Aorta (tissue), 5 donors: Measurements from ENCODE around the gene ACTA1. TPM values are rescaled to one million over a fixed set of nuclear protein-coding genes. Genes with fewer than 3 reads are reported as not detected.
"Not testable (repeated sequence)": the region's sequence is repeated elsewhere in the genome, so short reads cannot be mapped to it uniquely, and the experiment has no call there.

Source experiments
- ATAC-seq: fragments of 200-7000 bp; cut with Tn5 transposase; one replicate; pipeline ENCODE4 v1.9.1; 2022; ENCODE audit warnings: moderate library complexity; ENCODE audit not compliant: low FRiP score
- DNase-seq, 2 donors: peaks; one replicate each; pipeline ENCODE4 v3.0.0-alpha.2; 2020
- H3K27ac ChIP-seq, 2 donors: one replicate each; pipeline ENCODE4 v1.5.1; 2013; ENCODE audit warnings: low read length in 2 of 2, mild to moderate bottlenecking in 2 of 2, moderate library complexity in 2 of 2, control low read depth in 1 of 2, inconsistent platforms in 1 of 2, low read depth in 1 of 2
- H3K27me3 ChIP-seq, 2 donors: one replicate each; pipeline ENCODE4 v1.6.1; 2013; ENCODE audit warnings: control low read depth in 1 of 2, low read length in 1 of 2, mild to moderate bottlenecking in 1 of 2, moderate library complexity in 1 of 2; ENCODE audit not compliant: insufficient read depth in 2 of 2, control insufficient read depth in 1 of 2
- H3K36me3 ChIP-seq, 2 donors: one replicate each; pipeline ENCODE4 v1.6.1; 2013; ENCODE audit warnings: control low read depth in 1 of 2, low read length in 1 of 2, mild to moderate bottlenecking in 1 of 2; ENCODE audit not compliant: insufficient read depth in 2 of 2, control insufficient read depth in 1 of 2
- H3K4me1 ChIP-seq, 2 donors: one replicate each; pipeline ENCODE4 v1.6.1; 2013; ENCODE audit warnings: low read length in 2 of 2, control low read depth in 1 of 2, mild to moderate bottlenecking in 1 of 2, moderate library complexity in 1 of 2; ENCODE audit not compliant: insufficient read depth in 2 of 2, control insufficient read depth in 1 of 2
- H3K4me3 ChIP-seq, 2 donors: one replicate each; pipeline ENCODE4 v1.5.1; 2013; ENCODE audit warnings: low read length in 2 of 2, control low read depth in 1 of 2, mild to moderate bottlenecking in 1 of 2
- H3K9me3 ChIP-seq: one replicate; pipeline ENCODE4 v1.6.1; 2013; ENCODE audit warnings: mild to moderate bottlenecking, low read length; ENCODE audit not compliant: control insufficient read depth
- WGBS, 2 donors: extraction: QIAGEN DNeasy Blood & Tissue Kit; methylation state at CpG; one replicate each; pipeline ENCODE4 v1.1.7; 2013; 5-methylcytosine and 5-hydroxymethylcytosine counted together
- intact Hi-C, 2 donors: fragments of 100-400 bp; cut with DNase I; formaldehyde crosslinking; loops; one replicate each; pipeline versions ENCODE4 v1.14.2 to v1.15.0; 2022
- polyA plus RNA-seq, 2 donors: library from polyadenylated mRNA; stranded (reverse); fragments of 200-250 nt; gene quantifications; one replicate each; pipeline ENCODE4 v1.2.3, GENCODE V29; 2013
- total RNA-seq, 2 donors: library from RNA; stranded (reverse); fragmentation: NEBNext Ultra II Directional; extraction: Animal tissue kit (Norgen Biotek cat#: 25700); gene quantifications; one replicate each; pipeline ENCODE4 v1.2.1, GENCODE V29; 2021
- donor health status: healthy with polysubstance abuse.
- donor health status: Bipolar disorder and iron deficiency.
- donor health status: DM: no; HTN: no; CAD: no.
- donor health status: DM: no; HTN: no; CAD: no.
- donor health status: DM: yes; HTN: yes; CAD: no.

The ACTA1 gene
- total and polyA plus RNA-seq, 4 donors: 1.8 to 46.8 (median 11.4) TPM

DNA sequence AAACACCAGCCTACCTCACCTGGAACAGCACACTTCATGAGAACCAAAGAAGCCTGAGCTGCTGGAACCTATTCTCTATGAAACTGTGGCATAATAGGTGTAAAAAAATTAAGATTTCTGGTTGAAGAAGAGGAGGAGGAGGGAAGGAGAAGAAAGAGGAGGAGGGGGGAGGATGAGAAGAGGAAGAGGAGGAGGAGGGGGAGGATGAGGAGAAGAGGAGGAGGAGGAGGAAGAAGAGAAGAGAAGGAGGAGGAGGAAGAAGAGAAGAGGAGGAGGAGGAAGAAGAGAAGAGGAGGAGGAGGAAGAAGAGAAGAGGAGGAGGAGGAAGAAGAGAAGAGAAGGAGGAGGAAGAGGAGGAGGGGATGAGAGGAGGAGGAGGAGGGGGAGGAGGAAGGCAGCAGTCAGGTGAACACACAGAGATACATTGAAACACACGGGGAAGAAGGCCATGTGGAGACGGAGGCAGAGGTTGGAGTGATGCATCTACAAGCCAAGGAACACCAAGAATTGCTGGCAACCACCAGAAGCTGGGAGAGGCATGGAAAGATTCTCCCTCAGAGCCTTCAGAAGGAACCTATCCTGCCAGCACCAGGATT, 8.2 kb downstream of the ACTA1 start:
- Histone ChIP-seq H3K4me1 (no peaks in the 10 kb centered on the region), H3K4me3 (no peak overlapping the region), H3K27me3 (peaks cover 0 to 2% of the 10 kb centered on the region in 2 donors), H3K27ac (no peak overlapping the region), H3K36me3 (no peaks in the 10 kb centered on the region), H3K9me3 (no peaks in the 10 kb centered on the region)
- DNase-seq (no peak), ATAC-seq (no peak)
- intact Hi-C loops: no loop called here
- 66 to 71% methylated on average over 2 of the region's 2 CpGs for WGBS, 2 donors

DNA sequence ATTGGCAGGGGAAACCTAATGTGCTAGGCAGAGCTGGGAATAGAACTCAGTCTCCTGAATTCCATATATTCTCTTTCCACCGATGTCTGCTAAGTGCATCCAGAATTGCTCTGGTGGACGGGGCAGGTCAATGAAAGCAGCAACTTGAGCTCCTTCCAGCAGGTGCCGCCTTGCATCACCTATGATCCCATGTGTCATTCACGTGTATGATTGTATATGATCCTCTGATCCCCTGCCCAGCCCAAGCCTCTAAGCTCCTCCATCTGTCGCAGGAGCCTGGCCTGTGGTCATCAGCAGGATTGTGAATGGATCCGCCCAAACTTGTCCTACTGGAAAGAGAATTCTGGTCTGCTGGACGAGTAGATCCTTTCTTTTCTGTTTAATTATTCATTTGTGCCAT, 13.1 kb downstream of the ACTA1 start:
- no peak for DNase-seq
- no peak for ATAC-seq

DNA sequence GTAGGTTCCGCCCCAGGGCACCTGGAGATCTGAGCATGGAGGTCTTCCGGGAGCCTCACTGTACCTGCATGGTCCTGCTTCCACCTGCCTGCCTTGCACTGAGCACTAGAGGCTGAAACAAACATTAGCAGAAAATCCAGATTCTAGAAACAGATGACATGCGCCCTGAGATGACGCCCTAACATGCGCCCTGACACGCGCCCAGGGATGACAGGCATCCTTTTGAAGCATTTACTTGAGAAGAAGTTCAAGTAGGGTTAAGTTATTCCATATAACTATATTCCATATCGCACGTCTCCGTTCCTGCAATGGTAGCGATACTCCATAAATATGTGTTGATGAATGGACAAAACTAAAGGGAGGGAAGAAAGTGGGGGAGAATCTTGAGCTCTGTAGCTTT, 13.7 kb downstream of the ACTA1 start:
- no peaks in the 10 kb centered on the region for H3K4me1 ChIP-seq
- intact Hi-C loops: loop anchor here in 1 of 2 donors (2.0 kb wide), 1 partner anchor 33 kb away; no protein-coding TSS in a partner anchor
- 88 to 91% methylated on average over 11 of the region's 11 CpGs for WGBS, 2 donors
- ATAC-seq (no peak), DNase-seq (no peak)
- H3K36me3 ChIP-seq: no peaks in the 10 kb centered on the region
- H3K27me3 ChIP-seq: no peaks in the 10 kb centered on the region
- H3K27ac ChIP-seq: no peak overlapping the region
- H3K4me3 ChIP-seq: no peak overlapping the region
- no peaks in the 10 kb centered on the region for H3K9me3 ChIP-seq

More for the DNA sequence above, 13.1 kb downstream of the ACTA1 start:
- Histone ChIP-seq H3K36me3 (no peaks in the 10 kb centered on the region), H3K27me3 (no peaks in the 10 kb centered on the region), H3K27ac (no peak overlapping the region), H3K9me3 (no peaks in the 10 kb centered on the region), H3K4me1 (no peaks in the 10 kb centered on the region), H3K4me3 (no peak overlapping the region)
- intact Hi-C loops: loop anchor here in 1 of 2 donors (2.0 kb wide), 1 partner anchor 32 kb away; no protein-coding TSS in a partner anchor
- 80 to 81% methylated on average over 7 of the region's 7 CpGs for WGBS, 2 donors

DNA sequence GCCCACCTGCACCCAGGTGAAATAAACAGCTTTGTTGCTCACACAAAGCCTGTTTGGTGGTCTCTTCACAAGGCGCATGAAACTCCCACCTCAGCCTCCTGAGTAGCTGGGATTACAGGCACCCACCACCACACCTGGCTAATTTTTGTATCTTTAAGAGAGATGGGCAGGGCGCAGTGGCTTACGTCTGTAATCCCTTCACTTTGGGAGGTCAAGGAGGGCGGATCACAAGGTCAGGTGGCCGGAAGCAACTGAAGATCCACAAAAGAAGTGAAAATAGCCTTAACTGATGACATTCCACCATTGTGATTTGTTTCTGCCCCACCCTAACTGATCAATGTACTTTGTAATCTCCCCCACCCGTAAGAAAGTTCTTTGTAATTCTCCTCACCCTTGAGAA, 15.3 kb downstream of the ACTA1 start:
- ATAC-seq, intact Hi-C loops, H3K9me3 ChIP-seq, H3K4me1 ChIP-seq, H3K27ac ChIP-seq, H3K27me3 ChIP-seq, H3K36me3 ChIP-seq, DNase-seq, H3K4me3 ChIP-seq: not testable (repeated sequence)
- WGBS, 2 donors: 80 to 82% methylated on average over 6 of the region's 6 CpGs

GRCh38 chr1:229412810-229413209, 21.1 kb downstream of the ACTA1 start:
- H3K4me3 ChIP-seq, H3K9me3 ChIP-seq, H3K27ac ChIP-seq, DNase-seq, H3K4me1 ChIP-seq, intact Hi-C loops, H3K36me3 ChIP-seq, ATAC-seq, H3K27me3 ChIP-seq: not testable (repeated sequence)
- WGBS, 2 donors: 85 to 87% methylated on average over 5 of the region's 5 CpGs

GRCh38 chr1:229412056-229412455, 21.8 kb downstream of the ACTA1 start:
- intact Hi-C loops: no loop called here
- H3K9me3 ChIP-seq: no peaks in the 10 kb centered on the region
- DNase-seq (no peak), ATAC-seq (no peak)
- no peak overlapping the region for H3K27ac ChIP-seq
- H3K36me3 ChIP-seq: no peaks in the 10 kb centered on the region
- 92 to 97% methylated on average over 7 of the region's 7 CpGs for WGBS, 2 donors
- H3K4me1 ChIP-seq: no peaks in the 10 kb centered on the region
- H3K4me3 ChIP-seq: no peak overlapping the region
- no peaks in the 10 kb centered on the region for H3K27me3 ChIP-seq

DNA sequence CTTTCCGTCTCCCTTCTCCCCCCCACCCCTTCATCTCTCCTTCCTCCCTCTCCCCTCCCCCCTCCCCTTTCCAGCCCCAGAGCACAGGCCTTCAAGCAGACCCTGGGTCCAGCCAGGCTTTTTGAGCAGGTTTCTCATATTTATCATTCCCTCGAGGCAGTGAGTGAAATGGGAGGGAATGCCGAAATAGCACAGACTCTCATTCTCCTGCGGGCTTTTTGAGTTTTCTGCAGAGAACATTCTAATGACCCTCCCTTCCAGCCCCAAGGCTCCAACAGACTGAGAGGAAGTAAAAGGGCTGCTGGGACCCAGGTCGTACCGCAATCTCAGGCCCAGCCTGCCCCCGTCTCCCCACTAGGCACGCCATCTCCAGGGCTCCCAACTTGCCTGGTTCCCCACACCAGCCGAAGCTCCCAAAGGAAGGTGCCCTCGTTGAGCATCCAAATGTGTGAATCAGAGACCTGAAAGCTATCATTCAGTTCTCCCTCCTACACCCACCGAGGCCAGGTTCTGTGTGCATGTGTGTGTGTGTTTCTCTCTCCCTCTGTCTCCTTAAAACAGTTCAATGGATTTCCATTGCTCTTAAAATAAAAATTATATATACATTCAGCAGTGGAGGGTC, 22.3 kb downstream of the ACTA1 start:
- no peak overlapping the region for H3K4me3 ChIP-seq
- peak overlapping the region in 1 of 2 donors; percentile 65 for H3K27ac ChIP-seq
- 29 to 36% methylated on average over 11 of the region's 11 CpGs for whole genome bisulfite sequencing, 2 donors
- intact Hi-C loops: no loop called here
- H3K9me3 ChIP-seq: no peaks in the 10 kb centered on the region
- H3K4me1 ChIP-seq: no peaks in the 10 kb centered on the region
- no peaks in the 10 kb centered on the region for H3K27me3 ChIP-seq
- DNase-seq (no peak), ATAC-seq (no peak)
- no peaks in the 10 kb centered on the region for H3K36me3 ChIP-seq

DNA sequence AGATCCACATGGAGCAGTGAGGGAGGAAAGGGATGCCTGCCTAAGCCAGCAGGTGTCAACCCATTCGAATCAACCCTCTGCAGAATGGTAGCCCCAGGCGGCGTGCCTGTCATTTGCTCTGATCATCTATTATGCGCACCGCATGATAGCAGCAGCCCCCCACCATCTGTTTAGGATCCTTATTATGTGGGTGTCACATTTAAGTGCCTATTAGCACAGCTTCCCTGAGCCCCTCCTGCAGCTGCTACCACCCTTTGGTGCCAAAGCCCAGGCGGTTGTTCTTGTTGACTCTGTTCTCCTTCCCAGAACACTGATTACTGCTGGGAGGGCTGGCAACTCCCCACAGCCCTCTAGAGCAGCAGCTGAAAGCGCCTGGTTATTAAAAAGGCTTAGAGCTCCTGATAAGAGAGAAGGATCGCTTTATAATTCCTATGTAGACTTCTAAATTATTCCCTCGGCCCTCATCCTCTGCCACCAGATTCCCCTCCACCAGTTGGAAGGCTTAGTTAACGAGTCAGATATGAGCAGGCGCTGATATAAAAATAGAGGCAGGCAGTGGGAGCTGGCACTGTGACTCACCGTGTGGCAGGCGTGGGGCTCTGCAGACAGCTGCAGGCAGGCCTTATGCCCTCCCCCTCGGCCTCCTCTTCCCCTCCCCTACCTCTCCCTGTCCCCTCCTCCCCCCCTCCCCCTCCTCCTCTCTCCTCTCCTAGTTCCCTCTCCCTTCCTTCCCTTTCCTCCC, 23.0 kb downstream of the ACTA1 start:
- WGBS, 2 donors: 7 to 12% methylated on average over 14 of the region's 14 CpGs
- Histone ChIP-seq H3K27ac (peak overlapping the region; percentile 16 to 29), H3K4me3 (no peak overlapping the region), H3K9me3 (no peaks in the 10 kb centered on the region), H3K4me1 (no peaks in the 10 kb centered on the region), H3K36me3 (no peaks in the 10 kb centered on the region), H3K27me3 (no peaks in the 10 kb centered on the region)
- DNase-seq: peak; percentile 90 to 91
- ATAC-seq: peak; percentile 86
- intact Hi-C loops: no loop called here

DNA sequence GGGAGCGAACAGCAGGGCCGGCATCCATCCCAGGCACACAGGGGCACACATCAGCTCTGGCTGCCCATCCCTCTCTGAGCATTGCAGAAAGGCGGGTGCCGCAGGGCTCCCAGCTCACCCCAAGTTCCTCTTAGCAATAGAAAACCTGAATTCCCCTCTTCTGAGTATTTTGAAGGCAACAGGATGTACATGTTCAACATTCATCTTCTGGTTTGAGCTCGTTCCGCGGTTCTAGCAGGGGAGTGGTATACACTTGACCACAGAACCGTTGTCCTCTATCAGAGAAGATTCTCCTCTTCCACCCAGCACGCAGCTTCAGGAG, 23.6 kb downstream of the ACTA1 start:
- 31 to 49% methylated on average over 9 of the region's 9 CpGs for WGBS, 2 donors
- Histone ChIP-seq H3K9me3 (no peaks in the 10 kb centered on the region), H3K36me3 (no peaks in the 10 kb centered on the region), H3K4me1 (no peaks in the 10 kb centered on the region), H3K27me3 (no peaks in the 10 kb centered on the region), H3K4me3 (no peak overlapping the region), H3K27ac (peak overlapping the region; percentile 12 to 29)
- ATAC-seq: no peak
- intact Hi-C loops: no loop called here
- DNase-seq: no peak
